CD4-positive, alpha-beta T cell treated with Interleukin-17A for 4 hours (primary cell): ENCODE data around the gene FNDC11.

Experiments used
- DNase-seq: peaks from one replicate; pipeline ENCODE4 v3.0.0-alpha.2; 2020; ENCODE audit warnings: mixed read lengths

Gene FNDC11

DNA sequence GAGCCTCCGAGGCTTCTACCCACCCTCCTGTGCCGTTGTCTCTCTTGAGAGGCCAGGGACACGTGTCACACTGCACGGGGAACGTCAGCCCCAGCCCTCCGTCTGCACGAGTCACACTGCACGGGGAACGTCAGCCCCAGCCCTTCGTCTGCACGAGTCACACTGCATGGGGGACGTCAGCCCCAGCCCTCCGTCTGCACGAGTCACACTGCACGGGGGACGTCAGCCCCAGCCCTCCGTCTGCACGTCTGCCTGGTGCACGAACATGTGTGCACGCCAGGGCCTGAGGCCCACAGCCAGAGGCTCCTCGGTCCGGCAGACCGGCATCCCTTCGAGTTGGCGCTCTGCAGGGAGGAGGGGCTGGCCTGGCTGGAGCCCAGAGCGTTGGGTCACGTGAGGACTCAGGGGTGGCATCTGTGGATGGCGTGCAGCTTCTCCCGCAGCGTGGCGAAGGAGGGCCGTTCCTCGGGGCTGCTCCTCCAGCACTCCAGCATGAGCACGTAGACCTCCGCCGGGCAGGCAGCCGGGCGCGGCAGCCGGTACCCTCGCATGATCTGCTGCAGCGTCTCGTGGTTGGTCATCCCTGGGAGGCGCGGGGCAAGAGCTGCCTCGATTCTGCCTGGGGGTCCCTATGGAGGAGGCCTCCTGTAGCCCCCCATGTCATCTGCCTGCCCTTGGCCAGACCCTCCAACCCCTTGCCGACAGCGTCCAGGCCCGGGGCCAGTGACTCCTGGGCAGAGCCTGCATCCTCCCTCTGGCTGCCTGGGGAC, 13.4 kb upstream of the FNDC11 start:
- DNase-seq = no peak

DNA sequence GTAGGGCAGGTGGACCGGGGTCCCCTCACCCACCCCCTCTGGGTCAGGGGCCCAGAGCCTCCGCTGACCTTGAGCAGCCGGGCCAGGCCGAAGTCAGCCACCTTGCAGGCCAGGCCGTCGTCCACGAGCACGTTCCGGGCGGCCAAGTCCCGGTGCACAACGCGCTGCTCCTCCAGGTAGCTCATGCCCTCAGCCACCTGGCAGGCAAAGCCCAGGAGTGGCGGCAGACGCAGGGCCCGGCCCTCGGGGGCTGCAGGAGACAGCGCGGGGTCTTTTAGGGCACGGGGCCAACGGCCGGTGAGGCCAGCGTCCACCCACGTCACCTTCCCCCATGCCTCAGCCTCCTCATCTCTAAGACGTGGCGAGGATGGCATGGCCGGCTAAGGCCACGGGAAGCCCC, 12.6 kb upstream of the FNDC11 start:
- DNase-seq = no peak

DNA sequence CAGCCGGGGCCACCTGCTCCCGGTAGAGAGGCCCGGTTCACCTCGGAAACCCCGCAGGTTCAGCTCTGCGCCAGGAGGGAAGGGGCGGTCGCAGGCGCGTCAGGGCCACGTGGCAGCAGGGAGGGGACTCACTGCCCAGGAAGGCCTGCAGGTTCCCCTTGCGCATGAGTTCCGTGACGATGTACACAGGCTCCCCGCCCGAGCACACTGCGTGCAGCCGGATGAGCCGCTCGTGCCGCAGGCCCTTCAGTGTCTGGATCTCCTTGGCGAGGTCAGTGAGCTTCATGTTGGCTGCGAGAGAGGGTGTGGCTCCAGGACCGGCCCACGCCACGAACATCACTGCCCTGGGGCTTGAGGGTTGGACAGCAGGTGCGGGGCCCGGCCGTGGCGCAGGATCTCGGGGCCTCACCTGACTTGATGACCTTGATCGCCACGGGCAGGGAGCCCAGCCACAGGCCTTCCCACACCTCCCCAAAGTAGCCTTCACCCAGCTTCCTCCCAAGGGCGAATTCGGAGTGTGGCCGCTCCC, 11.9 kb upstream of the FNDC11 start:
- no peak for DNase-seq

DNA sequence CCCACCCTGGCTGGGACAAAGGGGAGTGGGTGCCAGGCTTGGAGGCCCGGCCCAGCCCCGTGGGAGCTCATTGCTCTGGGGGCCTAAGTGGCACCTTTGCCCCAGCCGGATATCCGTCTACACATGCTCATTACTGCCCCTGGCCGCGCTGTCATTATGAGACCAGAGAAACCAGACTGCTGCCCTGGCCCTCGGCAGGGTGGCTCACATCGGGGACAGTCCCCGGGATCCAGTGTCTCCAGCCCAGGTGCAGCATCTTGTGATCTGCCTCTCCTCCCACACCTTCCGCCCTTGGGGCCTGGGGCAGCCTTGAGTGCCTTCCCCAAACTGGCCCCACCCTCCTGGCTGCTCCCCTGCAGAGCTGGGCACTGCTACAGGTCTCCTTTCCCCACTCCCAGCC, 11.3 kb upstream of the FNDC11 start:
- DNase-seq = no peak

GRCh38 chr20:63543131-63543530, 10.8 kb upstream of the FNDC11 start:
- DNase-seq = no peak

DNA sequence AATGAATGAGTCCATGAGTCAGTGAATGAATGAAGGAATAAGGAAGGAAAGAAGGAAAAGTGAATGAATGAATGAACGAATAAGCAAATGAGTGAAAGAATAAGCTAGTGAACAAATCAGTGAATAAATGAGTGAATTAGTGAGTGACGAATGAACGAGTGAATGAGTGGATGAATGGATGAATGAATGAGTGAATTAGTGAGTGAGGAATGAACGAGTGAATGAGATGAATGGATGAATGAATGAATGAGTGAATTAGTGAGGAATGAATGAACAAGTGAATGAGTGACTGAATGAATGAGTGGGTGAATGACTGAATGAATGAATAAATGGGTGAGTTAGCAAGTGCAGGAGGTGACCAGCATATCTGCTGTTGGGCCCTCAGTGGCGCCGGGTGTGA, 10.2 kb upstream of the FNDC11 start:
- DNase-seq = no peak

DNA sequence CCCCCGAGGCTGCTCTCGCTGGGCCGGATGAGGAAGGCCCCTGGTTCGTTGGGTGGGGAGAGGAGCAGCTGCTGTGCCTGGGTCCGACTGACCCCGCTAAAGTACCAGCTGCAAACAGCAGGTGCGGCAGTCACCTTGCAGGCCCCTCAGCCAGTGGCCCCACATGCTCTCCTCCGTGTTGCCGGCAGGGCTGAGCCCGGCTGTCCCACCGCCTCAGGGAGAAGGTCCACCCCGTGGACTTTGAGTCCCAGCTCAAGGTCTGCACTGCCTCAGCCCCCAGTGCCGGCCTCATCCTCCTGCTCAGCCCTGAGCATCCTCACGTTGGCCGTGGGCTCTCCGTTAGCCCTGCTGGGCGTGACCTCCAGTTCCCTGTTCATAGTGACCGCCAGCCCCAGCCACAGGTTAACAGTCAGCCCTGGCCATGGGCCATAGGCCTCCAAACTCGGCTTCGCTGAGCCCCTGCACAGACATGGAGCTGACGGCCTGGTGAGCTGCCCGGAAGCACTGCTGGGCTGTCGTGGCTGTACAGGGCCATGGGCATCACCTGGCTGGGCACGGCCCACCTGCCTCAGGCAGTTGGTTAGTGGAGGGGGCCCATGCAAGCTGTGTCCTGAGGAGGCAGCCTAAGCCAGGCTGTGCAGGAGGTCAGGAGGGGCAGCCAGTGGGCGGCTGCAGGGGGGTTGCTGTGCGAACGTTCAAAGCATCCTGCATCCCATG, 9.6 kb upstream of the FNDC11 start:
- no peak for DNase-seq

DNA sequence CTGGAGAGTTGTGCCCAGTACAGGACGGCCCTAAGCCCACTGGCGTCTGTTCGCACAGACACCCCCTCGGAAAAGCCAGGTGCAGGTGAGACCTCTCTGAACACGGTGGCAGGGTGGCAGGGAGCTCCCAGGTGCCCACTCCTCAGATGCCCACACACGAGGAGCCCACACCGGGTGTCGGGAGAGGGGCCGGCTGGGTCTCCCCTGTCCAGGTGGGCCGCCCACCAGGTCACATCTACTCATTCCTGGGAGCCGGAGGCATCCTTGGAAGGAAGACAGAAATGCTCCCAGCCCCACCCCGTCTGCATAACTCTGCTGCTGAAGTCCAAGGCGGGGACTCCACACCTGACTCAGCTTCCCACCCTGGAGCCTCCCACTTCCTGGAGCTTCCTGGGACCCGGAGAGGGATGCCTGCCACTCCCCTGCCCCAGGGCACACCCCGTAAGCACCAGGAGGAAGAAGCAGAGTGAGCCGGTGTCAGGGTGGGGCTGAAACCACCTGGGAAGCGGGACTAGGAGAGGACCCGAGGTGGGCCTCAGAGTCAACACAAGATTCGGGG, 8.9 kb upstream of the FNDC11 start:
- no peak for DNase-seq

GRCh38 chr20:63545814-63546213, 8.1 kb upstream of the FNDC11 start:
- DNase-seq = no peak

DNA sequence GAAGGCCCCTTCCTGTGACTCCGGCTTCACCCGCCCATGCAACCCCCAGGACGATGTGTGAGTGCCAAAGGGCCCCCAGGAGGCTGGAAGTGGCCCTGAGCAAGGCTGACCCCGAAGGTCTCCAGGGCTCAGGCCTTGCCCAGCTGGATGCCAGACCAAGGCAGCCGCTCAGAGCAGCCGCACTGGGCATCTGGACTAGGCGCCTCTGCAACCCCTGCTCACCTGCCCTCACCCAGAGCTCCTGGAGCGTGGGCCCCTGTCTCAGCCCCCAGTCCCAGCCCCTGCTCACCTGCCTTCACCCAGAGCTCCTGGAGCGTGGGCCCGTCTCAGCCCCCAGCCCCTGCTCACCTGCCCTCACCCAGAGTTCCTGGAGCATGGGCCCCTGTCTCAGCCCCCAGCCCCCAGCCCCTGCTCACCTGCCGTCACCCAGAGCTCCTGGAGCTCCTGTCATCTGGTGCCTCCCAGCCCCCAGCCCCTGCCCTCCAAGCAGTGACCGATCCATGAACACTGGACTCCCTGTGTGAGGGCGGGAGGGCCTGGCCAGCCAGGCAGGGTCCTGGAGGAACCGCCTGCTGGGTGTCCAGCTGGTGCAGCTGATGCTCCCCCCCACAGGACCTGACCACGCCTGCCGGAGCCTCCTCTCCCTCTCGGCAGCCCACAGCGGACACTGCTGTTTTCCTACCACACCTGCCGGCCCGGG, 7.6 kb upstream of the FNDC11 start:
- DNase-seq = no peak

- DNase-seq = no peak
Measured at GRCh38 chr20:63546956-63547724, 6.8 kb upstream of the FNDC11 start.

DNA sequence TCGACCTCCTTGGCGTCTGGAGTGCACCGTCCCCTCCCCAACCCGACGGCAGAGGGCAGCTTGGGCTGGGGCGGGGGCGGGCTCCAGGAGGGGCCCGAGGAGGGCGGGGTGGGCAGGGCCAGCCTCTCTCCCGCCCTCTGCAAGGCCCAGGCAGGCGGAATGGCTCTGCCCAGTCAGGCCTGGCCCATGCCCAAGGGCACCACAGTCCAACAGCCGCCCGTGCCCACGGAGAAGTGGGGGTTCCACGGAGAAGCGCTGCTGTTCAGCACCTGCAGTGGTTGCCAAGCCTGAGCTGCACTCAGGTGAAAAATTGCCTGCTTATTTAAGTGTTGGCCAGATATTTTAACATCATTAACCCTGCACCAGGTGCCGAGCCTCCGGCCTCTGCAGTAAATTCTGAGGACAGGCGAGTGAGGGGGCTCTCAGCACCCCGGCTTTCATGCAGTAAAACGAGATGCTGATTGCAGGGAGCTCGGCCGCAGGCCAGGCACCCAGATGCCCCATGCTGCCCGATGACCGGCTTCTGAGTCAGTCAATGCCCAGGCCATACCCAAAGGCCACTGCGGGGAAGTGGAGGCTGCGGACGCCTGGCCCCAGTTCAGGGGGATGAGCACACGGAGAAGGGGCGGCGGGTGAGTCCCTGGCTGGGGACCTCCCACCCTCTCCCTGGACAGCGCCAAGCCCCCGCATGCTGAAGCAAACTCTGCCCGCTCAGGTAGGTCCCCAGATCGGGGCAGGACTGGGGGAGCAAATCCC, 6.1 kb upstream of the FNDC11 start, which contains the start of gene SRMS:
TSS of gene SRMS (minus strand) at position 25 of the 756 bp plus-strand sequence. CDS start 286 bp downstream, outside the sequence.
- DNase-seq = no peak

- no peak for DNase-seq
Measured at GRCh38 chr20:63548542-63548941, 5.4 kb upstream of the FNDC11 start.

DNA sequence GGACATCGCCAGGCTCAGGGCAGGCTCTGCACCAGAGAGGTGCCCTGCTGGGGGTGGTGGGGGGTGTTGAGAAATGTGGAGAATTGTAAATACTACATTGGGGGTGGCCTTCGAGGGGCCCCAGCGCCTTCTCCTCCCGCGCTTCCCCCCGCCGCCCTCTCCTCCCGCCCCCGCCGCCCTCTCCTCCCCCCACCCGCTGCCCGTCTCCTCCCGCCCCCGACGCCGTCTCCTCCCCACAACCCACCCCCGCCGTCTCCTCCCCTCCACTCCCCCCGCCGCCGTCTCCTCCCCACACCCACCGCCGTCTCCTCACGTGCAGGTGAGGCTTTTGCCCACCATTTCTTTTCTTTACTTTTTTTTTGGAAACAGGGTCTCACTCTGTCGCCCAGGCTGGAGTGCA, 4.9 kb upstream of the FNDC11 start:
- DNase-seq = no peak

GRCh38 chr20:63549679-63550282, 4.2 kb upstream of the FNDC11 start:
- DNase-seq = no peak

DNA sequence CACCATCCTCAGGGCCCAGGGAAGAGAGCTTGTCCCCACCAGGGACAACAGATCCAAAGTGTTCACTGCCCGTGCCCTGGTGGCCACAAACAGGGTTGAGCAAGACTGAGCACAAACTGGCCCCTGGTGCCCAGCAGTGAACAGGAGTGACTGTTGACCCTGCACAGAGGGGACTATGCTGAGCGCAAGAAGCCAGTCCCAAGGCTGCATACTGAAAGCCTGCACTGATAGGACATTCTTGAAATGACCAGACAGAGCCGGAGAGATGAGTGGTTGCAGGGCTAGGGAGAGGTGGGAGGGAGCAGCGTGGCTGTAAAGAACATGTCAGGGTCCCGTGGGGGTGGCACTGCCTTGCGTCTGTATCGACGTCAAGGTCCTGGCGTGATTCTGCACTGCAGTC, 2.9 kb upstream of the FNDC11 start:
- no peak for DNase-seq

DNA sequence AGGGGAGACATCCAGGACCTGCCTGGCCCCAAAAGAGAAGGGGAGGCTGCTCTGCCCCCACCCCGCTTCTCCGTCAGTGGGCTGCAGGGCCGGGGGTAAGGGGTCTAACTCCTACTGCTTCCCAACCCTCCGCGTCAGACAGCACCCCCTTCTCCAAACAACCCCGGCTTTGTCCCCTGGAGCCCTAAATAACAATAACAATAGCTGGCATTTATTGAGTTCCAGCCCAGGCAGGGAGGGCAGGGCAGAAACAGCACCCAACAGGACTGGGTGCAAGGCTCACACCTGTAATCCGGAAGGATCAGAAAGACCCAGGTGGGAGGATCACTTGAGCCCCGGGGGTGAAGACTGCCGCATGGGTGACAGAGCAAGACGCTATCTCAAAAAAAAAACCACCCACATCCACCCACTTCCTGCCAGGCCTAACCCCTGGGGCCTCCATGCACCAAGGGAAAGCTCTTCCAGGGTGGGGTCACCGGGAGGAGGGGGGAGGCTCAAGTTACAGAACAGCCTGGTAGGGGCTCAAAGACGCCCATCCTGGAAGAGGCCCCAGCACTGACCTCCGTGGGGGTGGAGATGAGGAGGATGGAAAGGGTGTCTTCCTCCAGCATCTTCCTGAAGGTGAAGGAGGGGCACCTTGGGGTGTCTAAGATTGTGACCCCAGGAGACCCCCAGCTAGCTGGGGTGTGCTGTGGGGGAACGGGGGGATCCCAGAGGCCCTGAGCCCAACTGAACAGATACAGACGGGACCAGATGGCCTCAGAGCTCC, 1.3 kb upstream of the FNDC11 start:
- DNase-seq = peak; percentile 72

DNA sequence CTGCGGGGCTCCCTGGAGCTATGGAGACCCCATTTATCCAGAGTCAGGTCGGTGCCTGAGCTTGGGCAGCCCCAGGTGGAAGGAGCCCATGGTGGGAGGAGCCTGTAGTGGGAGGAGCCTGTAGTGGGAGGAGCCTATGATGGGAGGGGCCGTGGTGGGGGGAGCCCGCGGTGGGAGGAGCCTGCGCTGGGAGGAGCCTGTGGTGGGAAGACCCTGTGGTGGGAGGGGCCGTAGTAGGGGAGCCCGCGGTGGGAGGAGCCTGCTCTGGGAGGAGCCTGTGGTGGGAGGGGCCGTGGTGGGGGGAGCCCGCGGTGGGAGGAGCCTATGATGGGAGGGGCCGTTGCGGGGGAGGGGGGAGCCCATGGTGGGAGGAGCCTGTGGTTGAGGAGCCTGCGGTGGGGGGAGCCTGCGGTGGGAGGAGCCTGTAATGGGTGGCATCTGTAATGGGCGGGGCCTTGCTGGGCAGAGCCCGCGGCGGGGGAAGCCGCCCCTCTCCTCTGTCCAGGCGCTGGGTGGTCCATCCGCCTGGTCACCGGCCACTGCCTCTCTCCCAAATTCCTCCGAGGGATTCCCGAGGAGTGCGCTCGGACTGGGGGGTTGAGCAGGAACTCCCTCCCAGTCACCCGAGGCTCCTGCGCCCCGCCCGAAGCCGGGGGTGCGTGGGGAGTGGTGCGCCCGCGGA, 567 bp upstream of the FNDC11 start:
- peak; percentile 88 for DNase-seq

- DNase-seq = peak; percentile 19
Measured at GRCh38 chr20:63554361-63555278, 661 bp downstream of the FNDC11 start.
